NT2/D1 (cell line): ENCODE results near the gene CCNK.

Experiments used
- SUZ12 ChIP-seq: IDR thresholded peaks from 2 replicates; pipeline ENCODE4 v1.6.1; 2011; ENCODE audit not compliant: insufficient read length, insufficient read depth; ENCODE audit errors: extremely low read depth
- ZNF274 ChIP-seq: IDR thresholded peaks from 2 replicates; pipeline ENCODE4 v1.6.1; 2011; ENCODE audit warnings: mild to moderate bottlenecking, low read depth, low read length

GRCh38 chr14:99503848-99504453 is 22.7 kb downstream of the CCNK start:
- TF ChIP-seq ZNF274, result no peak
- no peak for TF ChIP-seq SUZ12
